NCI-H2107 treated with DMSO at 0.1 percent for 48 hours (cell line): ENCODE measurements around the gene SNX13.
"Not testable (repeated sequence)": the region's sequence is repeated elsewhere in the genome, so short reads cannot be mapped to it uniquely, and the experiment has no call there.

Source experiments
- DNase-seq: peaks from one replicate; lab custom pipeline; 2025; ENCODE audit not compliant: unreplicated experiment; lab: John Stamatoyannopoulos, UW

Gene SNX13

DNA sequence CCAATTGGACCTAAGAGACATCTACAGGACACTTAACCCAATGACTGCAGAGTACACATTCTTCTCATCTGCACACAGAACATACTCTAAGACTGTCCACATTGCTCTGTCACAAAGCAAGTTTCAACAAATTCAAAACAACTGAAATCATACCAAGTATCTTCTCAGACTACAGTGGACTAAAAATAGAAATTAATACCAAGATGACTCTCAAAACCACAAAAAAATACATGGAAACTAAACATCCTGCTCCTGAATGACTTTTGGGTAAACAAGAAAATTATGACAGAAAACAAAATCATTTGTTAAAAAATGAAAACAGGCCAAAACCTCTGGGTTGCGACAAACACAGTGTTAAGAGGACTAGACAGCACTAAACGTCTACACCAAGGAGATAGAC lies 24.5 kb downstream of the SNX13 start:
- no peak for DNase-seq

DNA sequence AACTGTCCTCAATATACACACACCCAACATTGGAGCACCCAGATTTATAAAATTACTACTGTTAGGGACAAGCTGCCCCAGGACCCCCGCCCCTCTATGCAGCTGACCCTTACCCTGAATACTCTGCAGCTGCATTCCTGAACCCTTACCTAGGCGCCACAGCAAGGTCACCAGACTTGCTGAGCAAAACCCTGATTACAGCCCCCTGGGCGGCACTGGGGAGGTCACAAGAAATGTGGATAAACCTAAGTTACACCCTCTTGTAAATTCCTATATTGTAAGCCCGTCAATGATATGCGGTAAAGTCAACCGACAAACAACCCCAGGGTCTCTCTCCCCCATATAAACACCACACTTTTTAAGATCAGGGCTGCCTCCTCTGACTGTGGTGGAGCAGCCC lies 25.1 kb downstream of the SNX13 start:
- DNase-seq, result no peak

DNA sequence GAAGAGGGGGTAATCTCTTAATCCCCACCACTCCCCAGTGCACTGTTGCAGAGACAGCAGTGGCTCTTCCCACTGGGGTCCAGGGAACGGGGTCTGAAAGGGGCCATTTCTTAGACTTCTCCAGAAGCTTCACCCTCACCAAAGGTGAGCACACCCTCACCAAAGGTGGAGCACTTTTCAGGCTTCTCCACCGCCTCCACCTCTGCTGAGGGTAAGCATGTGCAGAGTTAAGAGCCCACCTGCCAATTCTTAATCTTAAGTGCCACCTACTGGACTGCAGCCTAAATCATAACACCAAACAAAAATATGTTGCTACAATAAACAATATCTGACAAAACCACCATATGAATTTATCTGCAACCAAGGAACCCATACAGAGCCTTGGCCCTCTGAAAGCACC lies 27.0 kb downstream of the SNX13 start:
- DNase-seq, result no peak

DNA sequence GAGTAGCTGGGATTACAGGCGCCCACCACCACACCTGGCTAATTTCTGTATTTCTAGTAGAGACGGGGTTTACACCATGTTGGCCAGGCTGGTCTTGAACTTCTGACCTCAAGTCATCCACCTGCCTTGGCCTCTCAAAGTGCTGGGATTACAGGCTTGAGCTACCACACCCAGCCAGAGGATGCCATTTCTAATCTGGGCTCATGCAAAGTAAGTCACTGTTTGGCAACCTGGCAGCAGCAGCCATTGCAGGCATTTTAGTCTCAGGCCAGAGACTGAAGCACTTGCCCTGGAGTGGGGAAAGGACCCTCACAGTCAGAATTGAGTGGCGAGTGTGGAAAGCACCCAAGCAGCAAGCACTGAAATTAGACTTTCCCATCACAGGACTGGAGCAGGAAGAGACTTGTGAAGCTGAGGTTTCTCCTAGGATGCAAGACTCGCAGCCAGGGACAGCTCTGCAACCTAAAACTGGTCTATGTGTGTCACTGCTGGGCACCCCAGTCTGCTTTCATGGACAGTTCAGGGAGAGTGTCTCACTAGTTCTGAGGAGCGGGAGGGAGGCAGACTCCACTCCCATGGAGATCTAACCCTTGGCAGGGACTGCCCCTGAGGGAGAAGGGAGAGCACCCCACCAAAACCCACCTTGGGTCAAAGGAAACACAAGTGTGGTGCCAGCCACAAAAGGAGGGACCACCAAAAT lies 27.6 kb downstream of the SNX13 start:
- no peak for DNase-seq

DNA sequence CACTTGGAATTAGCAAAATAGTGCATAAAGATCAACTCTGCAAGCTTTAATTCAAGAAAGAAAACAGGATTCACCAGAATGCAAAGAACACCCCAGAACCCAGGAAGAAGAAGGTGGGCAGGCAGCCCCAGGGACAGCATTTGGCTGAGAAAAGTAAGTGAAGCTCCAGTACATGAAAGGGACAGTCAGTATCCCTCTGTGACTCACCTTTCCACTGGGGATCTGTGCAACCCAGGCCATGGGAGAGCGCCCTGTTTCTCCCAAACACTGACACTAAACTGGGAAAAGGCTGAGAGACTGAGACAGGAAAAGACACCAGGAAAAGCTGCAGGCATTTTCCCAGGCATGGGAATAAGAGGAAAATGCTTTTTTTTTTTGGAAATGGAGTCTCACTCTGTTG lies 28.2 kb downstream of the SNX13 start:
- DNase-seq, result no peak

DNA sequence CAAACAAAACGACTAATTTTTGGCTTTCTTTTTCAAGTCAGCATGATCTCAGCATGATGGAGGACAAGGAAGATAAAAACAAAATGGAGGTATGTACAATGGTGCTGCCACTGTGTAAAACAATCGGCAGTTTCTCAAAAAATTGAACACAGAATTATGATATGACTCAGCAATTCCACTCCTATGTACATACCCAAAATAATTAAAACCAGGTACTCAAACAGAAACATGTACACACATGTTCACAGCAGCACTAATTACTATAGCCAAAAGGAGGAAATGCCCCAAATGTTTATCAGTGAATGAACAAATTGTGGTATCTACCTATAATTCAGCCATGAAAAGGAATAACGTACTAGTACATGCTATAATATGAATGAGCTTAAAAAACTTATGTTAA lies 29.9 kb downstream of the SNX13 start:
- DNase-seq, result no peak

DNA sequence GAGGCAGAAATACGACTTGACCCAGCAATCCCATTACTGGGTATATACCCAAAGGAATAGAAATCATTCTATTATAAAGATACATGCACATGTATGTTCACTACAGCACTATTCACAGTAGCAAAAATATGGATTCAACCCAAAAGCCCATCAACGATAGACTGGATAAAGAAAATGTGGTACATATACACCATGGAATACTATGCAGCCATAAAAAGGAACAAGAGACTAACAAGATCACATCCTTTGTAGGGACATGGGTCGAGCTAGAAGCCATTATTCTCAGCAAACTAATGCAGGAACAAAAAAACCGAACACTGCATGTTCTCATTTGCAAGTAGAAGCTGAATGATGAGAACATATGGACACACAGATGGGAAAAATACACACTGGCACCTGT lies 31.0 kb downstream of the SNX13 start:
- DNase-seq, result not testable (repeated sequence)

DNA sequence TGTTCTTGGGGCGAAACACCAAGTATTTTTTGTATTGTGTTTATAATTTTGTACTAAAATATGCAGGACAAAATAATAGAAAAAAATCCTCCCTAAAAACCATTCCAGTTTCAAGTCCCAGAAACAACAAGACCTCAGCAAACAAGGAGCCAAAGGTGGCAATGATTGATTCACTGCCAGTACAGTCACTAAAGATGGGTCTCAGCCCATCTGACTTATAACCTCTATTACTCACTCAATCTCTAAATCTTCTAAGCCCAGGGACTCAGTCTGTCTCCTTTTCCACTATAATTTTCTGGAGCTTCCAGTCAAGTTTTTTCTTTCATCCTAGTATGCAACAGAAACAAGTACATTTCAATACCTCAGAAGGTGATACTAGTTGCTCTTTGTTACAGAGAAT lies 33.3 kb downstream of the SNX13 start:
- no peak for DNase-seq

DNA sequence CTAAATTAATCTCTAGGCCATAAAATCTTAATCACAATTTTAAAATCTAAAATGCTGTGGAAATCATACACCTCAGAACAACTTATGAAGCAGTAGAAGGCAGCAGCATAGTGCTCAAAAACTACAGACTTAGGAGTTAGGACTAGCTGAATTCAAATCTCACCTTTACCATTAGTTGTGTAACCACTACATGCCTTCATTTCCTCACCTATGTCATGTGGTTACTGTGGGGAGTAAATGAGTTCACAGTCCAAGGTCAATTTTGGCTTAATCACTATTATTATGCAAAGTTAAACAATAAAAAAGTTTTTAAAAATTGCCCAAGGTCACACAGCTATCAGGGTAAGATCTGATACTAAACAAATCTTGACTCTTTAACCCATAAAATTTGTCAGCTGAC lies 37.0 kb downstream of the SNX13 start:
- no peak for DNase-seq

DNA sequence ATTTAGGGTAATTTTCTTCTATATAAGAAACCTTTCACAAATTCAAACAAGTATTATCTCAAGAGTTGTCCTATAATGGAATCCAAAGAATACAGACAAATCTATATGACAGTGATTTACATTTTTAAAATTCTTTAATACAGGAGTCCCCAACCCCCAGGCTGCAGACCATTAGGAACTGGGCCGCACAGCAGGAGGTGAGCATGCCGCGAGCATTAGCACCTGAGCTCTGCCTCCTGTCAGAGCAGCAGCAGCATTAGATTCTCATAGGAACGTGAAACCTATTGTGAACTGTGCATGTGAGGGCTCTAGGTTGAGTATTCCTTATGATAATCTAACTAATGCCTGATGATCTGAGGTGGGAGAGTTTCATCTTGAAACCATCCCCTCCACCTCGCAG lies 37.7 kb downstream of the SNX13 start:
- DNase-seq, result no peak

DNA sequence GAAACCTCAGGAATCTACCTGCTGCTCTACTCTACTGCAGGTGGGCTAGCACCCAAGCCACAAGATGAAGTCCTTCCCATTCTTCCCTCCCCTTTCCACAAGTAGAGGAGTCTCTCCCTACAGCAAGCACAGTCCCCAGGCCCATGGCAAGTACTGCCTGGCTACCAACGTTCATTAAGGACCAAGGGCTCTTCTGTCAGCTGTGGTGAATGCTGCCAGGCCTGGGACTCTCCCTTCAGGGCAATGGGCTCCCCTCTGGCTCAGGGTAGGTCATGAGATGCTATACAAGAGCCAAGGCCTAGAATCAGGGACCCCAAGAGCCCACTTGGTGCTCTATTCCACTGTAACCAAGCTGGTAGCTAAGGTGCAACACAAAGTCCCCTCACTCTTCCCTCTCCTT lies 39.8 kb downstream of the SNX13 start:
- no peak for DNase-seq

DNA sequence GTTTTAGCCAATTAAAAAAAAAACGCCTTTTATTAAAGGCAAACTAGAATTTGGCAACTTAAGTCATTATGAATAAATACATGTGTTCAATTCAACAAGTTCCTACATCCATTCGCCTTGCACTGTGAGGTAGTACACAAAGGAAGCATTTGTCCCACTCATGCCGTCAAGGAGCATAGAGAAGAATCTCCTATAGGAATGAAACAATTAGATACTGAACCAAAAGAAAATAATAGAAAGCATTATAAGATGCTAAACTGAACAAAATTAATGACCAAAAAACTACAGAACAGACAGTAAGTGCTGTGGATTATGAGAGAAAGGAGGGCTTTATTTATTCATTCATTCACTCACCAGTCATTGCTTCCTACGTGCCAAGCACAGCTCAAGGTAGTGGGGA lies 42.2 kb downstream of the SNX13 start:
- no peak for DNase-seq

DNA sequence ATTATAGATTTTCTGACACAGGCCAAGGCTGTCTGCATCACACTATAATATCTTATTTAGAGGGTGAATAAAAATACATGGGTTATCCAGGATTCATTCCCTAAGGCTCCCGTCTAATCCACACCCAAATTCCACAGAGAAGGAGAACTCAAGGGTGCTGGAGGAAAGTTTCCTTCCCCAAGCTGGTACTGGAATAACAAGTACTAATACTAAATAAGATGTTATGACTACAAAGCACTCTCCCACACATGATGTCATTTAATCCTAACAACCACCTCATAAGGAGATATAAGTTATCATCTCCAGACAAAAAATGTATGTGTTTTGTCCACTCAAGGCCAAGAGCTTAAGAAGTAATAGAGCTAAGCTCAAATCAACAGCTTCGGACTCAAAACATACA lies 53.0 kb downstream of the SNX13 start:
- no peak for DNase-seq

DNA sequence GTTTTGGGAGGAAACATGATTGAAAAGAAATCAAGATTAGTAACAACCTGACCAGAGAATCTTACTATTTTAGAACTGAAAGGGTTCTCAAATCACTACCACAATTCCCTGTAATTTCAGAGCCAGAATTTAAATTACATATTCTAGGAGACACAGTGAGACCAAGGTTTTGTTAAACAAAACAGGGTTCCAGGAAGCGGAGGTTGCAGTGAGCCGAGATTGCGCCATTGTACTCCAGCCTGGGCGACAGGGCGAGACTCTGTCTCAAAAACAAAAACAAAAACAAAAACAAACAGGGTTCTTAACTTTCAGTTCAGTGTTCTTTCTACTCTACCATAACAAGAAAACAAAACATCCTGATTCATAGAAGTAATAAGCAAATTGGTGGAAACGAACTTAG lies 57.6 kb downstream of the SNX13 start:
- no peak for DNase-seq

DNA sequence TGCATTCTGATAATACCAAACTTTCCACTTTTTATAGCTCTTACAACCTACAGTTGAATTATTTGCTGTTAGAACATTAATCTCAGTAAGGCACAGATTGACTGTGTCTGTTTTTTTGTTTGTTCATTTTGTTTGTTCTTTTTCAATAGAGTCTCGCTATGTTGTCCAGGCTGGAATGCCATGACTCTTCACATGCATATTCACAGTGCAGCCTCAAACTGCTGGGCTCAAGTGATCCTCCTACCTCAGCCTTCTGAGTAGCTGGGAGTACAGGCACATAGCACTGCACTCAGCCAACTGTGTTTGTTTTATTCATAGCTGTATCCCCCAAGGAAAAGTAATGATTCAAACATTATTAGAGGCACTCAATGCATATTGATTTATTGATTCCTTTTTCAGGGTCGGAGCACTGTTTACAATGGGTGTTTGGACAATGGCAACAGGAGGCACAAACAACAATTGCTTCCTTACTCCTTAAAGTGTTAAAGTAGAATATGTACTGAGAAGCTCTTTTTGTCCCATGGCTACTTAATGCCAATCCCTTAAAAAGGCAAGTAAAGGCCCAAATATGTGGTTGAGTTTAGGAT lies 61.1 kb downstream of the SNX13 start:
- no peak for DNase-seq

DNA sequence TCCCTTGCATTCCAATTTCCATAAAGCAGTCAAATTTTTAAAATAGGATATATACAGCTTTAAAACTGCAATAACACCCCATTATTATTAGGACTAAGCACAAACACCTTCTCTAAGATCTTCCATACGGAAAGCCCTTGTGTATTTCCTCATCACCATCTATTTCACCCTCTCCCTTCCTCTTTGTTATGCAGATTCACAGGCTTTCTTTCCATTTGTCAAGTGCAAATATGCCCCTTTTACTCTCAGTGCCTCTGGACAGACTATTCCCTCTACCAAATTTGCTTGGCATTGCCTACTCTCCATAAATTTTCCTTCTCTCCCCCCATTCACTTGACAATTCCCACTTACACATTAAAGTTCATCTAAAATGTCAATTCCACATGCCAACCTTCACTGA lies 61.7 kb downstream of the SNX13 start:
- DNase-seq, result no peak

DNA sequence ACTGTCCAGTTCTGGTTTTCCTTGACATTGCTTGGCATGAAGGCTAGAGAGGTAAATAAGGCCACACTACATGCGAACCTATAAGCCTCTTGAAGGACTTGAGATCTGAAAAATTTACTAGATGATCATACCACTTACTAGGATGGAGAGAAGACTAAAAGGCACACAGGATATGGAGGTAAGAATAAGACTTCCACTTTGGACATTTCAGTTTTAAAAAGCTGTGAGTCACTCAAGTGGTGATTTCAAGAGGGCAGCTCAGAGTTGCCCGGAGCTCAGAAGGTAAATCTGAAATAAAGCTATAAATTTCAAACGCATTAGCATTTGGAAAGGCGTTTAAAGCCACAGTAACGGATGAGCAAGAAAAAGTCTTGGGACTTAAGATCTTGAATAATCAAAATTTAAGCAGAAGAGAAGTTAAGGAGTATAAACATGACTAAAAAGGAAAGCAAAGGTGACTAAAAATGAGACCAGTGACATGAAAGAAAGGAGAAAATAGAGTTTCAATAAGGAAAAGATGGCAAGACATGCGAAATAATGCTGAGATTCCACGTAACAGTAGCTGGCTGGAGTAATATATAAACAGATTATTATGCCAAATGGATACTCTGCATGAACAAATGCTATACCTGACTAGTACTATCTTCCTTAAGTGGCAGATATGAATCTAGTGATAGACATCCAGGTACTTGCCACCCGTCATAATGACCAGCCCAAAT lies 68.3 kb downstream of the SNX13 start:
- DNase-seq, result no peak

DNA sequence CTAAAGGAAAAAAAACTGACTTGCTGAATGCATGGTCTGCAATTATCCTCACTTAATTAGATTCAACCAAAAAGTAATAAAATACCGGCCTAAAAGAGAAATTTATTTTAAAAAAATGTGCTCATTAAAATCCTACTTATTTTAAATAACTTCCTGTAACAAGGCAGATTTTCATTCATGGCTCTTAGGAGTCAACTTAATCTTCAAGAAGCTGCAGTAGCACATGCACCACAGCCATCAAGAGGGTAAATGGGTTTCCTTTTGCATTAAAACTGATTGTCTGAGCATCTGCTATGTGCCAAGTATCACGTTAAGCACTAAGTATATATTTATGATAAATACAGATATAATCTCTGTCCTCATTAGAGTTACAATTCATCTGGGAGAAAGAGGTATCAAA lies 69.9 kb downstream of the SNX13 start:
- DNase-seq, result no peak

DNA sequence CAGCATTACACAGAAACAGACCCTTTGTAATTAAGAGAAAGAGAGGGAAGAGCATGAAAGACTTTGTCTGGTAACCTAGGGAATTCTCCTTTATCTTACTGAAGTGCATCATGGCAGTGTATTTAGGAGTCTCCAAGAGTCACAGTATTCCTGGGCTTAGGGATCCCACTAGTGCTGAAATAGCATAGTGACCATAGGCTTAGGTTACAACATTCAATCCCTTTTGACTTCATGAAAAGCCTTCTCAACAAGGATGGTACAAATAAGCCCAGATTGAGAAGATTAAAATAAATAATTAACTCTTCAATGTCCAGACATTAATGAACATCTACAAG lies 76.5 kb downstream of the SNX13 start:
- no peak for DNase-seq

DNA sequence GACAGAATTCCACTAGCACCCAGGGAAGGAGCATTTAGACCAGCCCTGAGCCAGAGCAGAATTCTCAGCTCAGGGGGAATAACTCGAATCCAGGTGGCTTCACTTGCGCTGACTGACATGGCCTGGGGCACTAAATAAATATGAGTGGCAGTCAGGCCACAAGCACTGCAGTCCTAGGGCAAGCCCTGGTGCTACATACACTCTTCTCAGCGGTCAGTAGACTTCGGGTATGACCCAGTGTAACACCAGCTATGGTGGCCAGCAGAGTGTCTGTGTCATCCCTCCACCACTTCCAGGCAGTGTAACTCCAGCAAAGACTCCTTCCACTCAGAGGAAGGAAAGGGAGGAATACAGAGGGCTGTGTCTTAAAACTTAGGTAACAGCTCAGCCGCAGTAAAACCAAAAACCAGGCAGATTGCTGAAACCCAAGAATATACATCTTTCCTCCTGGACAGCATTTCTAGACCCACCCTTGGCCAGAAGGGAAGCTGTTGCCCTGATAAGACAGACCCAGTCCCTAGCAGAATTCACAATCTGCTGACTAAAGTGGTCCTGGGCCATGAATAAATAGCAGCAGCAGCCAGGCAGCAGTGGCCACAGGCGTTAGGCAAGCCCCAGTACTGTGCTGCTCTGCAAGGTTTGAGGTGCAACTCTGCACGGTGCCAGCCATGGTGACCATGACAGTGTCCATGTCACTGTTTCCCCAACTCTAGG lies 77.0 kb downstream of the SNX13 start:
- DNase-seq, result no peak

DNA sequence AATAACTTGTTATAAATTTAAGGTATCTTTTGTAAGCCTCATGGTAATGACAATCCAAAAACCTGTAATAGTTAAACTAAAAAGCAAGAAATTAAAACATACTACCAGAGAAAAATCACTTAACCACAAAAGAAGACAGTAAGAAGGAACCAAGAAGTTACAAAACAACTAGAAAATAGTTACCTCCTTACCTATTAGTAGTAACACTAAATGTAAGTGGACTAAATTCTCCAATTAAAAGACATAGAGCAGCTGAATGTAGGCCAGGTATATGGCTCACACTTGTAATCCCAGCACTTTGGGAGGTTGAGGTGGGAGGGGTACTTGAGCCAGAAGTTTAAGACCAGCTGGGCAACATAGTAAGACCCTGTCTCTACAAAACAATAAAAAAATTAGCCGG lies 84.0 kb downstream of the SNX13 start:
- DNase-seq, result no peak

DNA sequence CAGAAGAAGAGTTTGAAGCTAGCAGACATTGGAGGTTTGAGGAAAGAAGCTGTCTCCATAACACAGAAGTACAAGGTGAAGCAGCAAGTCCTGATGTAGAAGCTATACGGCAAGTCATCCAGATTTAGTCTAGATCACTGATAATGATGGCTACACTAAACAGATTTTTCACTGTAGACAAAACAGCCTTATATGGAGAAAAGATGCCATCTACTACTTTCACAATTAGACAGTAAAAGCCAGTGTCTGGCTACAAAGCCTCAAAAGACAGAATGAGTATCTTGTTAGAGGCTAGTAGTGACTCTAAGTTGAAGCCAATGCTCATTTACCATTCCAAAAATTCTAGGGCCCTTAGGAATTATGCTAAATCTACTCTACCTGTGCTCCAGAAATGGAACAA lies 85.1 kb downstream of the SNX13 start:
- no peak for DNase-seq
